Epithelial cell of proximal tubule (primary cell): ENCODE measurements around the gene TUBB2B. TPM values are rescaled to one million over a fixed set of nuclear protein-coding genes. Genes with fewer than 3 reads are reported as not detected.
A peak's percentile ranks its signal among the peaks of the same experiment; 100 is the strongest.

Source experiments
- DNase-seq: peaks from one replicate; pipeline ENCODE4 v3.0.0-alpha.2; 2011; ENCODE audit warnings: low read depth
- H3K4me3 ChIP-seq: 2 replicates; pipeline ENCODE4 v1.5.1; 2011; ENCODE audit warnings: low read depth, mild to moderate bottlenecking, low read length
- total RNA-seq: library from RNA; depleted of rRNA; stranded (reverse); fragments of >200 nt; gene quantifications from 2 replicates; pipeline ENCODE4 v1.2.3, GENCODE V29; 2015
- TF ChIP-seq, protein P1 (sequence below): conservative IDR thresholded peaks from 2 replicates; pipeline ENCODE4 v1.5.1; 2012; ENCODE audit warnings: low read depth, mild to moderate bottlenecking, low read length

Gene TUBB2B
- total RNA-seq, 1 donor from 2014 or later, result 213 TPM

DNA sequence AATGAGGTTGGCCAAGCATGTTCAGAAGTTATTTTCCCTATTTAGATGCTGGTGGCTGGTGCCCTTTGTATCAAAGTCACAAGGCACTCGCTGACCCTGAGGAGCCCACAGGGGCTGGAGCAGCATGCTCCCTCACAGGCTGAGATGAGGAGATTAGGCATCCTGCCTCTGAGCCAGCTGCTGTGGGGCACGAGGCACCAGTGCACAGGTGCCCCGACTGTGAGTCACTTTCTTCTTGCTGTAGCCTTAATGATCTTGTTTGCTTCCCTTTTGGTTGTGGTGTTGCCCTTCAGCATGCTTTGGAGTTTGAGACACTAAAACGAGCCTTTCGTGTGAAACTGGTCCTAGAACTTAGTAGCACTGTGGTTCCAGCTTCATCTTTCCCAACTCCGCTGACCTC, 35.6 kb upstream of the TUBB2B start:
- DNase-seq, result no peak
- TF ChIP-seq, protein P1, sequence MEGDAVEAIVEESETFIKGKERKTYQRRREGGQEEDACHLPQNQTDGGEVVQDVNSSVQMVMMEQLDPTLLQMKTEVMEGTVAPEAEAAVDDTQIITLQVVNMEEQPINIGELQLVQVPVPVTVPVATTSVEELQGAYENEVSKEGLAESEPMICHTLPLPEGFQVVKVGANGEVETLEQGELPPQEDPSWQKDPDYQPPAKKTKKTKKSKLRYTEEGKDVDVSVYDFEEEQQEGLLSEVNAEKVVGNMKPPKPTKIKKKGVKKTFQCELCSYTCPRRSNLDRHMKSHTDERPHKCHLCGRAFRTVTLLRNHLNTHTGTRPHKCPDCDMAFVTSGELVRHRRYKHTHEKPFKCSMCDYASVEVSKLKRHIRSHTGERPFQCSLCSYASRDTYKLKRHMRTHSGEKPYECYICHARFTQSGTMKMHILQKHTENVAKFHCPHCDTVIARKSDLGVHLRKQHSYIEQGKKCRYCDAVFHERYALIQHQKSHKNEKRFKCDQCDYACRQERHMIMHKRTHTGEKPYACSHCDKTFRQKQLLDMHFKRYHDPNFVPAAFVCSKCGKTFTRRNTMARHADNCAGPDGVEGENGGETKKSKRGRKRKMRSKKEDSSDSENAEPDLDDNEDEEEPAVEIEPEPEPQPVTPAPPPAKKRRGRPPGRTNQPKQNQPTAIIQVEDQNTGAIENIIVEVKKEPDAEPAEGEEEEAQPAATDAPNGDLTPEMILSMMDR, result no peak
- no peak overlapping the region for H3K4me3 ChIP-seq

GRCh38 chr6:3261921-3262320, 34.5 kb upstream of the TUBB2B start:
- H3K4me3 ChIP-seq, result no peak overlapping the region
- TF ChIP-seq, protein P1, result no peak
- DNase-seq, result no peak

DNA sequence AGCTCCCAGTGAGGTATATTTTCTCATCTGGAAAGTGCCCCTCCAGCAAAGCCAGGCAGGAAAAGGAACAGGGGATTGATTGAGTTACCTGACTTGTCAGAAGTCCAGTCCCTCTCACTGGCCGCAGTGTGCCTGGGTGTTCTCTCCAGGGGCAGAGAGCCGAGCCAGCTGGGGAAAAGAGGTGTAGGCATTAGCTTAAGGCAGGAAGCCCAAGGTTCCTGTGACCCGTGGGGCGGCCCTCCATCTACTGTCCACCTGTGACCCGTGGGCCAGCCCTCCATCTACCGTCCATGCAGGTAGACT, 34.0 kb upstream of the TUBB2B start:
- DNase-seq, result no peak
- TF ChIP-seq, protein P1, result no peak
- H3K4me3 ChIP-seq, result no peak overlapping the region

- DNase-seq, result no peak
- peak overlapping the region; percentile 89 for H3K4me3 ChIP-seq
- TF ChIP-seq, protein P1, result no peak
These were observed 33.5 kb upstream of the TUBB2B start for GRCh38 chr6:3260772-3261517.

DNA sequence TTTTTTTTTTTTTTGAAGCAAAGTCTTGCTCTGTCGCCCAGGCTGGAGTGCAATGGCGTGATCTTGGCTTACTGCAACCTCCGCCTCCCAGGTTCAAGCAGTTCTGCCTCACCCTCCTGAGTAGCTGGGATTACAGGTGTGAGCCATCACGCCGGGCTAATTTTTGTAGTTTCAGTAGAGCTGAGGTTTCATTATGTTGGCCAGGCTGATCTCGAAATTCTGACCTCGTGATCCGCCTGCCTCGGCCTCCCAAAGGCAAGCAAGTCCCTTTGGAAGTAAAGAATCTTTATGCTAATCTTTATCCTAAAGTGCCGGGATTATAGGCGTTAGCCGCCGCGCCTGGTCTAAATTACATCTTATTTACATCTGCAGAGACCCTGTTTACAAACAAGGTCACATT, 32.8 kb upstream of the TUBB2B start:
- TF ChIP-seq, protein P1, result no peak
- DNase-seq, result no peak
- peak overlapping the region; percentile 89 for H3K4me3 ChIP-seq

- peak overlapping the region; percentile 89 for H3K4me3 ChIP-seq
- no peak for DNase-seq
- TF ChIP-seq, protein P1, result no peak
These were observed 32.1 kb upstream of the TUBB2B start for GRCh38 chr6:3259491-3259958.

DNA sequence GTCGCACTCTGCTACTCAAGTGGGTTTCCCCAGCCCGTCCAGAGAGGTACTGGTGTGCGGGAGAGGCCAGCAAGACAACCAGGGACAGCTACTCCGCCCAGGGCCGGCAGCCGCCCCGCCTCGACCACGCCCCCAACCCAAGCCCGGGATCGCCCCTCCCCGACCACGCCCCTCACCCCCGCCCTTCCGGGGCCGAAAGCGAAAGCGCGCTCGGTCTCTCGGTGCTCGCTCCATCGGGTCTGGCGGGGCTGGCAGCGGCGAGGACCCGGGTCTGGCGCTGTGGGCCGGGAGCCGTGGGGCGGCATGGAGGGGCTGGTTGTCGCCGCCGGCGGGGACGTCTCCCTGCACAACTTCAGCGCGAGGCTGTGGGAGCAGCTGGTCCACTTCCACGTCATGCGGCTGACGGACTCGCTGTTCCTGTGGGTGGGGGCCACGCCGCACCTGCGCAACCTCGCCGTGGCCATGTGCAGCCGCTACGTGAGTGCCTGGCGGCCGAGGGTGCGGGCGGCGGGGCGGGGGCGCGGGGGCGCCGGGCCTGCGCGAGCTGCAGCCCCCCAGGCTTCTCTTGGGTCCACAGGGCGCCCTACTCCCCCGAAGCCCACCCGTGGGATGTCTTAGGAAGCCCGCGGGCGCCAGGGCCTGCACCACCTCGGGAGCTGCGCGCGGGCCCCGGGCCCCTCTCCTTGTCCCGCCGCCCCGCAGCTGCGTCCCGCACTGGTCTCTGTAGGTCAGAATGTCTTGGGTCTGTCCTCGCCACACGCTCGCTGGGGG, 31.5 kb upstream of the TUBB2B start, which contains the start of gene PSMG4:
Gene PSMG4, plus strand, starts transcription at position 228 of the 771 bp plus-strand sequence. Its CDS starts 76 bp downstream, at position 304.
- TF ChIP-seq, protein P1, result no peak
- peak within 1 kb of the TSS; percentile 89 for H3K4me3 ChIP-seq
- DNase-seq, result no peak
